Smooth muscle cell (in vitro differentiated cells): Measurements from ENCODE around the gene ZBTB25. TPM values are rescaled to one million over a fixed set of nuclear protein-coding genes. Genes with fewer than 3 reads are reported as not detected.
A peak's percentile ranks its signal among the peaks of the same experiment; 100 is the strongest.

Source experiments
- DNase-seq: peaks from one replicate; lab custom pipeline; 2025; ENCODE audit not compliant: unreplicated experiment; lab: John Stamatoyannopoulos, UW
- H2AFZ ChIP-seq: fragments of 200-600 bp; sonication (generic); 2 replicates; pipeline ENCODE4 v1.6.0; 2016; ENCODE audit warnings: antibody characterized with exemption, low read depth, mild to moderate bottlenecking
- H3F3A ChIP-seq: fragments of 200-600 bp; sonication (generic); 2 replicates; pipeline ENCODE4 v1.6.0; 2017; ENCODE audit warnings: antibody characterized with exemption, low read depth
- H3K27ac ChIP-seq: fragments of 200-600 bp; sonication (generic); 2 replicates; pipeline ENCODE4 v1.5.1; 2016; ENCODE audit warnings: low read depth, mild to moderate bottlenecking
- H3K27me3 ChIP-seq: fragments of 200-600 bp; sonication (generic); 2 replicates; pipeline ENCODE4 v1.6.1; 2016; ENCODE audit warnings: low read depth, mild to moderate bottlenecking
- H3K36me3 ChIP-seq: fragments of 200-600 bp; sonication (generic); 2 replicates; pipeline ENCODE4 v1.5.1; 2016; ENCODE audit warnings: low read depth
- H3K4me1 ChIP-seq: fragments of 200-600 bp; sonication (generic); 2 replicates; pipeline ENCODE4 v1.5.1; 2016; ENCODE audit warnings: low read depth
- H3K4me2 ChIP-seq: fragments of 200-600 bp; sonication (generic); 2 replicates; pipeline ENCODE4 v1.6.0; 2016; ENCODE audit warnings: mild to moderate bottlenecking
- H3K4me3 ChIP-seq: fragments of 200-600 bp; sonication (generic); 2 replicates; pipeline ENCODE4 v1.5.1; 2016; ENCODE audit warnings: mild to moderate bottlenecking
- H3K79me2 ChIP-seq: fragments of 200-600 bp; sonication (generic); 2 replicates; pipeline ENCODE4 v1.6.0; 2016; ENCODE audit warnings: low read depth, mild to moderate bottlenecking
- H3K9ac ChIP-seq: fragments of 200-600 bp; sonication (generic); 2 replicates; pipeline ENCODE4 v1.6.0; 2016; ENCODE audit warnings: low read depth
- H3K9me3 ChIP-seq: fragments of 200-600 bp; sonication (generic); replicated peaks from 2 replicates; pipeline ENCODE4 v1.5.1; 2016; ENCODE audit warnings: low read depth
- H4K20me1 ChIP-seq: fragments of 200-600 bp; sonication (generic); 2 replicates; pipeline ENCODE4 v1.6.0; 2016; ENCODE audit warnings: low read depth
- WGBS: methylation state at CpG from one replicate; pipeline ENCODE4 v1.1.7; 2016; ENCODE audit warnings: low lambda C conversion rate; 5-methylcytosine and 5-hydroxymethylcytosine counted together
- polyA plus RNA-seq: library from polyadenylated mRNA; unstranded; fragments of >200 nt; fragmentation: Nextera tagmentation; extraction: Ambion mirVana; gene quantifications from 2 replicates; pipeline ENCODE4 v1.2.1, GENCODE V29; 2016
- total RNA-seq: library from RNA; depleted of rRNA; stranded (reverse); fragments of >200 nt; gene quantifications from 2 replicates; pipeline ENCODE4 v1.2.3, GENCODE V29; 2014
- TF ChIP-seq, protein P1 (sequence below): fragments of 200-600 bp; sonication (generic); IDR thresholded peaks from 2 replicates; pipeline ENCODE4 v1.5.1; 2017; ENCODE audit warnings: borderline replicate concordance, mild to moderate bottlenecking, antibody characterized with exemption; ENCODE audit not compliant: insufficient read depth, poor library complexity, severe bottlenecking

The ZBTB25 gene
- total and polyA plus RNA-seq, 2 experiments from 2014 or later: 6.9 to 12.5 TPM

DNA sequence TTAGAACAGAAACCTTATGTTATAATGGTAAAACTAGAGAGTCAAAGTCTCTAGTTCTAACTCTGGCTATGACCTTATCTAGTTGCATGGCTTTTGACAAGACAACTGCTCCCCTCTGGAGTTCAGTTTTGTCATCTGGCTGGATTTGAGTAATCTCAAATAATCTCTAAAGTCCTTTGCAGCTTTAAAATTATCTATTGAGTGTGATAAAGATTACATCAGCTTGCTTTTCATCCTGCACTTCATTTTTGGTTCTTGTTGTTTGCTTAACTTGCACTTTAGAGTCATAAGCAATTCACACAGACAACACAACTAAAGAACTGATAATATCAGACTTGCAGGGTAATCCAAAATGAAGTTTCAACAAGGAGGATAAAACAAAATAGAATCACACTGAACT lies 36.1 kb downstream of the ZBTB25 start:
- DNase-seq: no peak
- Histone ChIP-seq H2AFZ (no peak overlapping the region), H4K20me1 (peaks cover 7% of the 10 kb centered on the region), H3K9ac (no peak overlapping the region), H3K4me1 (peaks cover 11% of the 10 kb centered on the region), H3K4me2 (peak overlapping the region; percentile 98), H3K36me3 (no peaks in the 10 kb centered on the region), H3K9me3 (no peaks in the 10 kb centered on the region), H3K4me3 (no peak overlapping the region), H3F3A (peaks cover 21% of the 10 kb centered on the region), H3K79me2 (peaks cover 11% of the 10 kb centered on the region), H3K27ac (peak overlapping the region; percentile 25), H3K27me3 (no peaks in the 10 kb centered on the region)
- TF ChIP-seq, protein P1, sequence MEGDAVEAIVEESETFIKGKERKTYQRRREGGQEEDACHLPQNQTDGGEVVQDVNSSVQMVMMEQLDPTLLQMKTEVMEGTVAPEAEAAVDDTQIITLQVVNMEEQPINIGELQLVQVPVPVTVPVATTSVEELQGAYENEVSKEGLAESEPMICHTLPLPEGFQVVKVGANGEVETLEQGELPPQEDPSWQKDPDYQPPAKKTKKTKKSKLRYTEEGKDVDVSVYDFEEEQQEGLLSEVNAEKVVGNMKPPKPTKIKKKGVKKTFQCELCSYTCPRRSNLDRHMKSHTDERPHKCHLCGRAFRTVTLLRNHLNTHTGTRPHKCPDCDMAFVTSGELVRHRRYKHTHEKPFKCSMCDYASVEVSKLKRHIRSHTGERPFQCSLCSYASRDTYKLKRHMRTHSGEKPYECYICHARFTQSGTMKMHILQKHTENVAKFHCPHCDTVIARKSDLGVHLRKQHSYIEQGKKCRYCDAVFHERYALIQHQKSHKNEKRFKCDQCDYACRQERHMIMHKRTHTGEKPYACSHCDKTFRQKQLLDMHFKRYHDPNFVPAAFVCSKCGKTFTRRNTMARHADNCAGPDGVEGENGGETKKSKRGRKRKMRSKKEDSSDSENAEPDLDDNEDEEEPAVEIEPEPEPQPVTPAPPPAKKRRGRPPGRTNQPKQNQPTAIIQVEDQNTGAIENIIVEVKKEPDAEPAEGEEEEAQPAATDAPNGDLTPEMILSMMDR: no peak

DNA sequence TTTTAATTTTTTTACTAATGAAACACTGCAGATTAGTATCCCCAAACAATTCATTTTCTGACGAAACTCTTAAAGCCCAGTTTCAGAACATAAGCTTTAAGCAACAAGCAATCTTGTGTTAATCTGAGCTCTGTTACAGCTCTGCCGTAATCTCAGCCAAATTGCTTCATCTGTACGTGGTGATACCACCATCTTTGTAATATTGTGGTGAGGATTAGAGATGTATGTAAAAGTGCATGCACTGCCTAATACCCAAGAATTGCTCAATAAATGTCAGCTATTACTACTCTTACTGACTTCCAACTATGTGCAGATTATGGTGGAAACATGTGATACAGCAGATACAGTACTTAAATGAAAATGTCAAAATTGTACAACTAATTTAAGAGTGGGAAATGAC lies 36.5 kb downstream of the ZBTB25 start:
- Histone ChIP-seq H3F3A (peaks cover 21% of the 10 kb centered on the region), H3K9me3 (no peaks in the 10 kb centered on the region), H3K9ac (no peak overlapping the region), H3K27me3 (no peaks in the 10 kb centered on the region), H4K20me1 (peaks cover 7% of the 10 kb centered on the region), H3K79me2 (peaks cover 11% of the 10 kb centered on the region), H3K36me3 (no peaks in the 10 kb centered on the region), H3K4me2 (peak overlapping the region; percentile 98), H2AFZ (no peak overlapping the region), H3K27ac (peak overlapping the region; percentile 25), H3K4me1 (peaks cover 11% of the 10 kb centered on the region), H3K4me3 (peak overlapping the region; percentile 77)
- WGBS: 17% methylated on average over 3 of the region's 3 CpGs
- DNase-seq: no peak
- TF ChIP-seq, protein P1: no peak

DNA sequence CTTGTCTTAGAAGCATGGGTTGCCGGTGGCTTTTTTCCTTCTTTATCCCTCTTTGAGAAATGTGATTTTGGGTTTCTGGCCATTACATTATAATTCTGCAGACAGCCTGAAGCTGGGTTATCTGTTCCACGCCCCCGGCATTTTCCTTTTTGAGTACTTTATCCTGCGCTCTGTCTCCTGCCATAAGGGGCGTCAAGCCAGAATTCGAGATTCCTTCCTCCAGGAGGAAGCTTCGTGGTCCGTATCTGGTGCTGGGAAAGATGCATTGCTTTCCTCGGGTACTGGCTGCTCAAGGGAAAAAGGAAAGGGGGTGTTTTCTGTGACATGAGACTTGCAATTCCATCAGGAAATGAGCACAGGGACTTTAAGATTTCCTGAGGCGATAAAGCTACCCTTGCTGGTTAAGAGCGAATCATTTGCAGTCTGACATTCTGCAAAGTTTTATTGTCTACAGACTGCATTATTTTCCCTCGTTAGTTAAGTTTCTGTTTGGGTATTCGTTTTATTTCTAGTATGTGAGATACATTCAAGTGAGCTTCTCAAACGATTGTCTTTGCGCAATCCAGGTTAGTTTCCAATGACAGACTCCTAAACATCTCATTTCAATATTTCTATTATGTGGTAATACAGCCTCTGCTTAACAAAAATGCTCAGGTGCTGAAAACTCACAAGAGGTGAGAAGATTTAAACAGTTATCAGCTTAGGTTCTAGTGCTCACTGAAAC lies 37.6 kb downstream of the ZBTB25 start:
- Histone ChIP-seq H3K36me3 (no peaks in the 10 kb centered on the region), H3K9me3 (no peaks in the 10 kb centered on the region), H3K4me3 (peak overlapping the region; percentile 77), H3K9ac (peak overlapping the region; percentile 5), H3K27me3 (no peaks in the 10 kb centered on the region), H3K4me2 (peak overlapping the region; percentile 98), H3K79me2 (peaks cover 4% of the 10 kb centered on the region), H3K4me1 (peaks cover 11% of the 10 kb centered on the region), H2AFZ (peak overlapping the region; percentile 34), H4K20me1 (peaks cover 7% of the 10 kb centered on the region), H3F3A (peaks cover 21% of the 10 kb centered on the region), H3K27ac (peak overlapping the region; percentile 25)
- DNase-seq: no peak
- TF ChIP-seq, protein P1: peak; percentile 42
- WGBS: 8% methylated on average over 15 of the region's 15 CpGs
